Activated naive CD4-positive, alpha-beta T cell treated with anti-CD3 and anti-CD28 coated beads, Interleukin-2, amount 50 U/mL, for 72 hours (primary cell): ENCODE data around the gene L3MBTL4. TPM values are rescaled to one million over a fixed set of nuclear protein-coding genes. Genes with fewer than 3 reads are reported as not detected.
"Not testable (repeated sequence)": the region's sequence is repeated elsewhere in the genome, so short reads cannot be mapped to it uniquely, and the experiment has no call there.

ENCODE experiments used
- ATAC-seq, 2 donors: fragments of 150-1000 bp; cut with Tn5 transposase; 2 replicates each; pipeline ENCODE4 v1.10.0; 2021; ENCODE audit warnings: mild to moderate bottlenecking in 2 of 2, moderate library complexity in 2 of 2
- DNase-seq, 2 donors: peaks; one replicate each; pipeline ENCODE4 v3.0.0; 2021 to 2022; ENCODE audit warnings: low spot score in 2 of 2
- H3K27ac Mint-ChIP-seq, 2 donors: one replicate each; pipeline ENCODE4 v1.8.0; 2022; ENCODE audit warnings: mild to moderate bottlenecking in 2 of 2, mixed read lengths in 2 of 2
- H3K36me3 Mint-ChIP-seq, 2 donors: one replicate each; pipeline ENCODE4 v1.8.0; 2022; ENCODE audit warnings: mixed read lengths in 2 of 2
- H3K9me3 Mint-ChIP-seq, 2 donors: one replicate each; pipeline ENCODE4 v1.8.0; 2022; ENCODE audit warnings: mixed read lengths in 2 of 2
- total RNA-seq, 2 donors: library from RNA; stranded (reverse); gene quantifications; one replicate each; pipeline ENCODE4 v1.2.3, GENCODE V29; 2022

Gene L3MBTL4
- total RNA-seq, 2 donors from 2014 or later, result 0.10 to 0.55 TPM

DNA sequence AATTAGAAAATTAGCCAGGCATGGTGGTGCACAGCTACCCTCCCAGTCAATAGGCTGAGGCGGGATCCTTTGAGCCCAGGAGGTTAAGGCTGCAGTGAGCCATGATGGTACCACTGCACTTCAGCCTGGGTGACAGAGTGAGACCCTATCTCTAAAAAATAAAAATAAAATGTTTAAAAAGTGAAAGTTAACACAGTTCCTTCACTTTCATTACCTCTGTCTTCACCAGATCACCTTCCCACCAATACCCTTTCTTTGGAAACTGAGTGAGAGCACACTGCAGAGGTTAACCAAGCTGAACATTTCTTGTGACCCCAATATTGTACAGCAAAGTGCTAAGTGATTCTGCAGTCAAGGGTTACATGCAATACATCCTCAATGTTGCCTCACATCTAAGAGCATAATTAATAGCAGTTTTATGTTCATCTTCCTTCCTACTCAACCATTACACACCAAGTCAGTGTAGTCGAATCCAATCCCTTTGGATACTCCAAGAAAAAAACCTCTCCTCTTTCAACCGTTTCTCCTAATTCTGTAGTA is 1.7 kb downstream of the L3MBTL4 start:
- no peaks in the 10 kb centered on the region for H3K9me3 Mint-ChIP-seq
- H3K27ac Mint-ChIP-seq, result no peak overlapping the region
- peaks cover 7 to 13% of the 10 kb centered on the region in 2 donors for H3K36me3 Mint-ChIP-seq
- no peak for DNase-seq
- no peak for ATAC-seq

GRCh38 chr18:6411382-6411781 is 3.3 kb downstream of the L3MBTL4 start:
- DNase-seq (no peak), ATAC-seq (no peak)
- no peaks in the 10 kb centered on the region for H3K9me3 Mint-ChIP-seq
- peaks cover 7 to 13% of the 10 kb centered on the region in 2 donors for H3K36me3 Mint-ChIP-seq
- H3K27ac Mint-ChIP-seq, result no peak overlapping the region

DNA sequence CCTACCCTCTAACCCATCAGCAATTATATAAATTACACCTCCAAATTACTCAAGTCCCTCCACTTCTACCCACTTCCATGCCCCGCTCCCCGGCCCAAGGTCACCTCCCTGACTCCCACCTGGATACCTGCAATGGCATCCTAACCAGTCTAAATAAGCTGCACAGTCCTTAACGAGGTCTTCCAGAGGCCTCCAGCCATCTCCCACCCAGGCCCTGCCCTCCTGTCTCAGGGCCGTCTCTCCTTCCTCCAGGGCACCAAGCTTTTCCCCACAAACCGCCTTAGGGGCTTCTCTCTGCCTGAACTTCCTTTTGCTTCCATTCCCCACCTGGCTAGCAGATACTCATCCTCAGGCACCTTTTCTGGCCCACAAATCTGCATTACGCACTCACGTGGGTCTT is 4.8 kb downstream of the L3MBTL4 start:
- peaks cover under 1 to 7% of the 10 kb centered on the region in 2 donors for H3K36me3 Mint-ChIP-seq
- H3K27ac Mint-ChIP-seq, result no peak overlapping the region
- H3K9me3 Mint-ChIP-seq, result no peaks in the 10 kb centered on the region
- ATAC-seq (no peak), DNase-seq (no peak)

DNA sequence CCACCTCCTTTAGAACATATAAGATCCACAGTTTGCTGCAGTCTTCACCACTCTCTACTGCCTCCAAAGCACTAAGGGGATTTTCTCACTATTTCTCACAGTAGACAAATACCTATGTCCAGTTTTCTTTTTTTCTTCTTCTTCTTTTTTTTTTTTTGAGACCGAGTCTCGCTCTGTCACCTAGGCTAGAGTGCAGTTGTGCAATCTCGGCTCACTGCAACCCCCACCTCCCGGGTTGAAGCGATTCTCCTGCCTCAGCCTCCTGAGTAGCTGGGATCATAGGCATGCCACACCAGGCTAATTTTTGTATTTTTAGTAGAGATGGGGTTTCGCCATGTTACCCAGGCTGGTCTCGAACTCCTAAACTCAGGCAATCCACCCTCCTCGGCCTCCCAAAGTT is 6.2 kb downstream of the L3MBTL4 start:
- not testable (repeated sequence) for H3K36me3 Mint-ChIP-seq, ATAC-seq, H3K27ac Mint-ChIP-seq, H3K9me3 Mint-ChIP-seq, DNase-seq

DNA sequence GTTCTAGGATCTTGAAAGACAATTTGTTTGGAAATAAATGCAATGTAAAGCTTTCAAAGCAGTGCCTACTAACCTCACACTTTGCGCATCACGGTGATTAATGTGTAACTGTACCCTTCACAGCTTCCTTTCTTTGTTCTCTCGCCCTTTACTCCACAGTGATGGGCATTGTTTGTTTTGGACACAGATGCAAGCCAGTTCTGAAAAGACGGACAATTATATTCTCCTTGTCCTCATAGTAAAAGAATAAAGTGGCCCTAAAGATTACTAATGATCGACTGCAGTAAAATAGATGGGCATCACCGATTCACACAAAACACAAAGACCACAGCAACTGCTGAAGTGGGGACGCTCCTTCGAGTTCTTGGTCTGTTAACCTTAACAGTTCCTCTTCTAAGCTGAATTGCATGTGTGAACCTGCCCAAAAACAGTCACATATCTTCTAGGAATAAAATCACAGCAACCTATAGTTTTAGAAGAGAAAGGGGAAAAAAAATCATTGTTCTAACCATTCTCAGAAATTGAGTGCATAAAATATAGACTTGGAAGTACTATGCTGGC is 7.7 kb downstream of the L3MBTL4 start:
- Mint-ChIP-seq H3K9me3 (no peaks in the 10 kb centered on the region), H3K27ac (no peak overlapping the region), H3K36me3 (no peaks in the 10 kb centered on the region)
- ATAC-seq (no peak), DNase-seq (no peak)

GRCh38 chr18:6406075-6406909 is 8.4 kb downstream of the L3MBTL4 start:
- H3K9me3 Mint-ChIP-seq, result no peaks in the 10 kb centered on the region
- ATAC-seq (no peak), DNase-seq (no peak)
- no peaks in the 10 kb centered on the region for H3K36me3 Mint-ChIP-seq
- H3K27ac Mint-ChIP-seq, result no peak overlapping the region

- no peaks in the 10 kb centered on the region for H3K36me3 Mint-ChIP-seq
- H3K27ac Mint-ChIP-seq, result no peak overlapping the region
- DNase-seq (no peak), ATAC-seq (no peak)
- H3K9me3 Mint-ChIP-seq, result no peaks in the 10 kb centered on the region
These were observed 9.3 kb downstream of the L3MBTL4 start for GRCh38 chr18:6405237-6406074.

GRCh38 chr18:6404834-6405233 is 9.9 kb downstream of the L3MBTL4 start:
- ATAC-seq (no peak), DNase-seq (no peak)
- no peaks in the 10 kb centered on the region for H3K36me3 Mint-ChIP-seq
- no peaks in the 10 kb centered on the region for H3K9me3 Mint-ChIP-seq
- no peak overlapping the region for H3K27ac Mint-ChIP-seq

- DNase-seq (no peak), ATAC-seq (no peak)
- Mint-ChIP-seq H3K9me3 (no peaks in the 10 kb centered on the region), H3K36me3 (no peaks in the 10 kb centered on the region), H3K27ac (no peak overlapping the region)
These were observed 13.0 kb downstream of the L3MBTL4 start for GRCh38 chr18:6401687-6402086.

- ATAC-seq, result no peak
- Mint-ChIP-seq H3K36me3 (no peaks in the 10 kb centered on the region), H3K27ac (no peak overlapping the region)
These were observed 14.9 kb downstream of the L3MBTL4 start for GRCh38 chr18:6399776-6400175.

GRCh38 chr18:6397931-6398566 is 16.7 kb downstream of the L3MBTL4 start:
- H3K9me3 Mint-ChIP-seq, result peaks cover 5 to 6% of the 10 kb centered on the region in 2 donors
- no peak for ATAC-seq
- no peak overlapping the region for H3K27ac Mint-ChIP-seq
- no peak for DNase-seq
- H3K36me3 Mint-ChIP-seq, result no peaks in the 10 kb centered on the region

More at GRCh38 chr18:6399776-6400175, 14.9 kb downstream of the L3MBTL4 start:
- DNase-seq, result no peak
- H3K9me3 Mint-ChIP-seq, result no peaks in the 10 kb centered on the region

DNA sequence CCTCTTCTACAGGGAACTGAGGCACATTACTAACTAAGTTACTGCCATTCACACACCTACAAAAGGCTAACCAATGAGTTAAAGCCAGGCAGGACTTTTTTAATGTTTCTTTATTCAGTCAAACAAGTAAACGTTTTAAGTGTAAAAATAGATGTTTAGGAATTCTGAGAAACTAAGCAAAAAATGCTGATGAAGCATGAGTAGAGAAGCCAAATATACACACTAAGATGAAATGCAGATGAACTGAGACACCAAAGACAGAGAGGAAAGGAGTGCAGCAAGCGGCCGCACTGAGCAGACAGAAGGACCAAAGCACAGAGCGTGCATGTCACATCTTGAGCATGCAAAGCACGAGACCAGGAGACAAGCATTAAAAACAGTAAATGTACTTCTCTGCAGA is 17.9 kb downstream of the L3MBTL4 start:
- Mint-ChIP-seq H3K36me3 (peaks cover 0 to under 1% of the 10 kb centered on the region in 2 donors), H3K27ac (no peak overlapping the region), H3K9me3 (peaks cover 7 to 10% of the 10 kb centered on the region in 2 donors)
- DNase-seq (no peak), ATAC-seq (no peak)

DNA sequence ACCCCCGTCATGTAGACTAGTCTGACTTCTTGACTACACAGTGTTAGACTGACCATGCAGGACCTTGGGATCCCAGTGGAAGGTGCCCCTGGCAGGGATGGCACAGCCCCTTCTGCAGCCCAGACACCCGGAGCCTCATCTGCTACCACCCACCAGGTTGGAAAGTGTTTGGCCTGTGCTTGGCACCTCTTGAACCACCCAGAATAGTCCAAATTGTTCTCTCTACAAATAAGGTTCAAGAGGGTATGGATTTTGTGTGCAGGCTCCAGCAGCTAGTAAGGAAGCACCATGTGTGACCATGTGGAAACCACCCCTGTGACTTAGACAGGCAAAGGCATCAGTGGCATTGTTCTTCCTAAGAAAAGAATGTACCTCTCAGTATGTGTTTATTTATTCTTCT is 18.4 kb downstream of the L3MBTL4 start:
- ATAC-seq (no peak), DNase-seq (no peak)
- Mint-ChIP-seq H3K27ac (no peak overlapping the region), H3K9me3 (peaks cover 12 to 15% of the 10 kb centered on the region in 2 donors), H3K36me3 (peaks cover 0 to 6% of the 10 kb centered on the region in 2 donors)

GRCh38 chr18:6389005-6389404 is 25.7 kb downstream of the L3MBTL4 start:
- no peak overlapping the region for H3K27ac Mint-ChIP-seq
- ATAC-seq, result no peak
- H3K9me3 Mint-ChIP-seq, result peaks cover 29 to 37% of the 10 kb centered on the region in 2 donors
- peaks cover 0 to 24% of the 10 kb centered on the region in 2 donors for H3K36me3 Mint-ChIP-seq
- DNase-seq, result no peak

GRCh38 chr18:6382963-6383362 is 31.7 kb downstream of the L3MBTL4 start:
- DNase-seq, result no peak

DNA sequence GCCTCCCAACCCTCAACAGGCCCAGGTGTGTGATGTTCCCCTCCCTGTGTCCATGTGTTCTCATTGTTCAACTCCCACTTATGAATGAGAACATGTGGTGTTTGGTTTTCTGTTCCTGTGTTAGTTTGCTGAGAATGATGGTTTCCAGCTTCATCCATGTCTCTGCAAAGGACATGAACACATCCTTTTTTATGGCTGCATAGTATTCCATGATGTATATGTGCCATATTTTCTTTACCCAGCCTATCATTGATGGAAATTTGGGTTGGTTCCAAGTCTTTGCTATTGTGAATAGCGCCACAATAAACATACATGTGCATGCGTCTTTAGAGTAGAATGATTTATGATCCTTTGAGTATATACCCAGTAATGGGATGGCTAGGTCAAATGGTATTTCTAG is 37.2 kb downstream of the L3MBTL4 start:
- not testable (repeated sequence) for DNase-seq, H3K27ac Mint-ChIP-seq, ATAC-seq
- Mint-ChIP-seq H3K36me3 (peaks cover 0 to 11% of the 10 kb centered on the region in 2 donors), H3K9me3 (peaks cover 28 to 34% of the 10 kb centered on the region in 2 donors)

More at GRCh38 chr18:6382963-6383362, 31.7 kb downstream of the L3MBTL4 start:
- Mint-ChIP-seq H3K27ac (no peak overlapping the region), H3K36me3 (peaks cover 0 to 17% of the 10 kb centered on the region in 2 donors), H3K9me3 (peaks cover 22 to 28% of the 10 kb centered on the region in 2 donors)
- no peak for ATAC-seq
